Chondrocyte (in vitro differentiated cells): Measurements from ENCODE around the gene MTOR. TPM values are rescaled to one million over a fixed set of nuclear protein-coding genes. Genes with fewer than 3 reads are reported as not detected.

Source experiments
- DNase-seq: peaks from one replicate; pipeline ENCODE4 v3.0.0; 2021; ENCODE audit warnings: mixed read lengths, low spot score
- H3K27ac Mint-ChIP-seq: one replicate; pipeline ENCODE4 v1.8.0; 2021; ENCODE audit warnings: mild to moderate bottlenecking, moderate library complexity, mixed read lengths; ENCODE audit not compliant: unreplicated experiment
- H3K27me3 Mint-ChIP-seq: 2 replicates; pipeline ENCODE4 v1.8.0; 2021; ENCODE audit warnings: low read depth, mixed read lengths
- H3K36me3 Mint-ChIP-seq: 2 replicates; pipeline ENCODE4 v1.8.0; 2021; ENCODE audit warnings: low read depth, mixed read lengths
- H3K4me1 Mint-ChIP-seq: 2 replicates; pipeline ENCODE4 v1.8.0; 2021; ENCODE audit warnings: low read depth, mild to moderate bottlenecking, mixed read lengths
- H3K4me3 Mint-ChIP-seq: one replicate; pipeline ENCODE4 v1.8.0; 2021; ENCODE audit warnings: mild to moderate bottlenecking, moderate library complexity, mixed read lengths; ENCODE audit not compliant: unreplicated experiment
- H3K9me3 Mint-ChIP-seq: 2 replicates; pipeline ENCODE4 v1.8.0; 2021; ENCODE audit warnings: low read depth, mixed read lengths
- CTCF ChIP-seq: fragments of 200-600 bp; sonication (generic); IDR thresholded peaks from 2 replicates; pipeline ENCODE4 v1.5.0; 2021; ENCODE audit warnings: antibody characterized with exemption, mild to moderate bottlenecking, moderate library complexity
- total RNA-seq: library from RNA; stranded (reverse); gene quantifications from 3 replicates; pipeline ENCODE4 v1.2.1, GENCODE V29; 2021

The MTOR gene
- total RNA-seq, 1 donor from 2014 or later = 36.9 TPM

DNA sequence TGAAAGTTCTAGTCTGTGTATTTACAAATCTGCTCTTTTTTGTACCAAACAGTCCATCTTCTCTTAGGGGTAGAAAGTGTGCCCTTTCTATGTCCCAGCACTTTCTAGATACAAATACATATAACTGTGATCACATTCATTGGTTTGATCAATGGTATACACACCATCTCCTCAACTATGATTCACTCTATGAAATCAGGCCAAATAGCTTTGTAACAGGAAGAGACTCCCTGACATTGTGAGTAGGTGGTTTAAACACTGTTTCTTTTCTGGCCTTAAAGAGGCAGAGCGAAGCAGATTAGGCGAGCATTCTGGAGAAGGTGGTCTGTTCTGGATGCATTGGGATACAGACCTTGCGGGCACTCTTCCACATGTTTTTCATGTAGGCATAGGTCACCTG is 123.4 kb downstream of the MTOR start:
- Mint-ChIP-seq H3K27ac (no peak overlapping the region), H3K9me3 (no peaks in the 10 kb centered on the region), H3K4me3 (no peak overlapping the region), H3K4me1 (peaks cover 10% of the 10 kb centered on the region), H3K36me3 (peaks cover 26% of the 10 kb centered on the region), H3K27me3 (no peaks in the 10 kb centered on the region)
- TF ChIP-seq CTCF = no peak
- no peak for DNase-seq

- Mint-ChIP-seq H3K36me3 (peaks cover 24% of the 10 kb centered on the region), H3K27ac (no peak overlapping the region), H3K27me3 (no peaks in the 10 kb centered on the region), H3K4me1 (peaks cover under 1% of the 10 kb centered on the region), H3K9me3 (no peaks in the 10 kb centered on the region), H3K4me3 (no peak overlapping the region)
- no peak for DNase-seq
- TF ChIP-seq CTCF = no peak
Observed at GRCh38 chr1:11138029-11138428, 124.3 kb downstream of the MTOR start.

- Mint-ChIP-seq H3K36me3 (peaks cover 36% of the 10 kb centered on the region), H3K4me3 (no peak overlapping the region), H3K9me3 (no peaks in the 10 kb centered on the region), H3K27me3 (no peaks in the 10 kb centered on the region), H3K27ac (no peak overlapping the region), H3K4me1 (no peaks in the 10 kb centered on the region)
- no peak for TF ChIP-seq CTCF
- DNase-seq = no peak
Observed at GRCh38 chr1:11134898-11135266, 127.5 kb downstream of the MTOR start.

DNA sequence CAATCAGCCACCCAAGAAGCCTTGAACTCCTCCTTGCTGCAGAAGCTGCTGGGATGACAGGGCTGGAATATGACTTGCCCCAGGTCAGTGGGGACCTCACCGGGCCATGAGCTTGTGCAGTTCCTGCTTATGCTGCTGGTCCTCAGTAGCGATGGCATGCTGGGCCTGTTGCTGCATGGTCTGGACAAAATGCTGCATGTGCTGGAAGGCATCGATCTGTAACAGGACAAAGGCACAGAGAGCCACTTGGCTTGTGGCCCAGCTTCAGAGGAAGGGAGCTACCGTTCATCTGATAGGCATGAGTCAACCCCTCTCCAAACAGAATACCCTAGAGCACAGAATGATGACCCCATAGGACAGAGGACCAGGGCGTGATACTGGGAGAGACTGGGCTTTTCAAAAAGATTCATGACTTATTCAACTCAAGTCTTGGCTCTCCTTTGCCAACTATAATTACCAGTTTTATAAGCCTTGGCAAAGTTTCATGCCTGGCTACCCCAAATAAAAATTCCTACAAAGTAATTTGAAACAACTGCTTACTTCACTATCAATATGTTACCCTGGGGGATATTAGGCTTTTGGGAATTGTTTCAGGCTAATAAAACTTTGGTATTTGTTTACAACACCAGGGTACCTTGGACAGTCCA is 128.0 kb downstream of the MTOR start:
- no peak for DNase-seq
- H3K27me3 Mint-ChIP-seq = no peaks in the 10 kb centered on the region
- no peak for TF ChIP-seq CTCF
- no peaks in the 10 kb centered on the region for H3K9me3 Mint-ChIP-seq
- no peaks in the 10 kb centered on the region for H3K4me1 Mint-ChIP-seq
- no peak overlapping the region for H3K4me3 Mint-ChIP-seq
- peaks cover 39% of the 10 kb centered on the region for H3K36me3 Mint-ChIP-seq
- H3K27ac Mint-ChIP-seq = no peak overlapping the region

- no peak for TF ChIP-seq CTCF
- Mint-ChIP-seq H3K27ac (no peak overlapping the region), H3K4me1 (no peaks in the 10 kb centered on the region), H3K27me3 (no peaks in the 10 kb centered on the region), H3K36me3 (peaks cover 38% of the 10 kb centered on the region), H3K4me3 (no peak overlapping the region), H3K9me3 (no peaks in the 10 kb centered on the region)
- no peak for DNase-seq
Observed at GRCh38 chr1:11132563-11133293, 129.6 kb downstream of the MTOR start.
